Activated naive CD4-positive, alpha-beta T cell treated with anti-CD3 and anti-CD28 coated beads for 36 hours (primary cell): ENCODE measurements around the gene SIK3. TPM values are rescaled to one million over a fixed set of nuclear protein-coding genes. Genes with fewer than 3 reads are reported as not detected.
A peak's percentile ranks its signal among the peaks of the same experiment; 100 is the strongest.

ENCODE experiments used
- CTCF ChIA-PET: fragments of 350-600 bp; sonication (Branson Sonifier 250); formaldehyde crosslinking; loops from one replicate; lab custom pipeline; 2021; ENCODE audit warnings: antibody characterized with exemption; lab: Charles Lee
- DNase-seq: peaks from one replicate; pipeline ENCODE4 v3.0.0-alpha.2; 2020
- H3K27ac Mint-ChIP-seq: one replicate; pipeline ENCODE4 v1.8.0; 2021; ENCODE audit warnings: mild to moderate bottlenecking, mixed read lengths
- H3K27me3 Mint-ChIP-seq: one replicate; pipeline ENCODE4 v1.8.0; 2021; ENCODE audit warnings: low read depth, mixed read lengths
- H3K36me3 Mint-ChIP-seq: one replicate; pipeline ENCODE4 v1.8.0; 2021; ENCODE audit warnings: low read depth, mixed read lengths
- H3K4me1 Mint-ChIP-seq: one replicate; pipeline ENCODE4 v1.8.0; 2021; ENCODE audit warnings: low read depth, mixed read lengths
- H3K4me3 Mint-ChIP-seq: one replicate; pipeline ENCODE4 v1.8.0; 2021; ENCODE audit warnings: mild to moderate bottlenecking, moderate library complexity, mixed read lengths
- H3K9me3 Mint-ChIP-seq: one replicate; pipeline ENCODE4 v1.8.0; 2021; ENCODE audit warnings: mixed read lengths
- intact Hi-C: fragments of 100-400 bp; cut with micrococcal nuclease; formaldehyde crosslinking; loops from one replicate; pipeline ENCODE4 v1.15.1; 2023
- total RNA-seq, 2 experiments: library from RNA; stranded (reverse); gene quantifications; one replicate each; pipeline ENCODE4 v1.2.3, GENCODE V29; 2021

SIK3 gene
- total RNA-seq, 2 experiments from 2014 or later, result 13.8 to 15.7 TPM

DNA sequence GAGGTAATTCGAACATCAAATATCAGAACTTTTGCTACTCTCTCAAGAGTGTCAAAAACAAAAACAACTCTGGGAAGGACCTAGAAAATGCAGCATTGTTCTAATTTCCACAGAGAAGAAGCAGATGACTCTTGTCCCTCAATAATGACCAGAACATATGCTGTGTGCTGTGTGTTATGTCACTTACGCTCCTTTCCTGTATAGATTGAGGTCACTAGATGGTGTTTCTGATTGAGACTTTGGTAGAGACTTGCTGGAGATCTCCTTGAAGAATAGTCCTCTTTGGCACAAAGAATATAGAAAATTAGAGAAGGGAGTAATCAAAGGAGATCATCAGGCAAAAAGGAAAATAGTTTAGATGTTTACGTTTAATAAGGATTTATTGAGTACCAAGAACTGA, 2.3 kb upstream of the SIK3 start:
- CTCF ChIA-PET, result interaction anchor here (0.6 to 2.8 kb wide), 3 partner anchors 114 to 310 kb away, joined by 3 to 10 read pairs (median 3); partner anchors contain the start of gene APOA5
- H3K36me3 Mint-ChIP-seq, result no peaks in the 10 kb centered on the region
- H3K4me3 Mint-ChIP-seq, result no peak overlapping the region
- no peak overlapping the region for H3K27ac Mint-ChIP-seq
- no peaks in the 10 kb centered on the region for H3K27me3 Mint-ChIP-seq
- no peak for DNase-seq
- intact Hi-C loops, result no loop called here
- H3K9me3 Mint-ChIP-seq, result no peaks in the 10 kb centered on the region
- peaks cover 30% of the 10 kb centered on the region for H3K4me1 Mint-ChIP-seq

DNA sequence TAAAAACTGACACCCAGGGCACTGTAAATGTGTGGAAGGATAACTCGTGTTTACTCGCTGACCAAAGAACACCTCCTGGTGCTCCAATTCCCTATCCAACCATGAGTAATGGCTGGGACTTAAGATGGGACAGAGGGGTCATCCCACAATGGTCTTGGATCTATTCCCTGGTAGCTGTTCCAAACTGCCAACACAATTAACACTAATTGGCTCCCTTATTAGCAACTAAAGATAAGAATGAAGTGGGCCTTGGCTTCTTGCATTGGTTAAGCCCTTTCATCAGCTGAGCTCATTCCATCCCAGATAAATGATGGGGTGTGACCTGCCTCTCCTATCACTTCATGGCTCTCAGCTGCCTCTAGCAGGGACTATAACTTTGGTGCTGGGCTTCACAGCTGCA, 1.5 kb upstream of the SIK3 start:
- H3K4me3 Mint-ChIP-seq, result peak overlapping the region; percentile 97
- H3K9me3 Mint-ChIP-seq, result no peaks in the 10 kb centered on the region
- CTCF ChIA-PET, result interaction anchor here (1.0 to 2.8 kb wide), 10 partner anchors 15 to 313 kb away, joined by 3 to 11 read pairs (median 4); partner anchors contain the start of gene APOA5
- no peaks in the 10 kb centered on the region for H3K27me3 Mint-ChIP-seq
- H3K36me3 Mint-ChIP-seq, result no peaks in the 10 kb centered on the region
- DNase-seq, result no peak
- no peak overlapping the region for H3K27ac Mint-ChIP-seq
- intact Hi-C loops, result loop anchor here (2.0 to 10.0 kb wide), 4 partner anchors 219 to 1125 kb away; partner anchors contain the start of genes BUD13, JAML and ZPR1
- H3K4me1 Mint-ChIP-seq, result peaks cover 39% of the 10 kb centered on the region

GRCh38 chr11:117097389-117098268, 599 bp downstream of the SIK3 start:
- no peaks in the 10 kb centered on the region for H3K9me3 Mint-ChIP-seq
- H3K4me1 Mint-ChIP-seq, result peaks cover 55% of the 10 kb centered on the region
- H3K36me3 Mint-ChIP-seq, result no peaks in the 10 kb centered on the region
- peak; percentile 33 for DNase-seq
- CTCF ChIA-PET, result interaction anchor here (0.6 to 2.8 kb wide), 8 partner anchors 9 to 307 kb away, joined by 3 to 10 read pairs (median 3); partner anchors contain the start of gene APOA5
- intact Hi-C loops, result loop anchor here (1.0 to 10.0 kb wide), 5 partner anchors 217 to 1127 kb away; partner anchors contain the start of genes BUD13, JAML and ZPR1
- peak overlapping the region; percentile 89 for H3K27ac Mint-ChIP-seq
- no peaks in the 10 kb centered on the region for H3K27me3 Mint-ChIP-seq
- H3K4me3 Mint-ChIP-seq, result peak overlapping the region; percentile 97

GRCh38 chr11:117097014-117097388, 1.2 kb downstream of the SIK3 start:
- Mint-ChIP-seq H3K4me1 (peaks cover 61% of the 10 kb centered on the region), H3K27ac (peak overlapping the region; percentile 89), H3K9me3 (peaks cover 3% of the 10 kb centered on the region), H3K36me3 (peaks cover 6% of the 10 kb centered on the region), H3K4me3 (peak overlapping the region; percentile 97), H3K27me3 (no peaks in the 10 kb centered on the region)
- DNase-seq, result no peak
- CTCF ChIA-PET, result interaction anchor here (0.6 to 1.8 kb wide), 7 partner anchors 9 to 167 kb away, joined by 3 to 7 read pairs (median 3); no protein-coding TSS in a partner anchor
- intact Hi-C loops, result loop anchor here (5.0 to 10.0 kb wide), 2 partner anchors 310 to 1128 kb away; partner anchors contain the start of genes JAML and ZPR1

DNA sequence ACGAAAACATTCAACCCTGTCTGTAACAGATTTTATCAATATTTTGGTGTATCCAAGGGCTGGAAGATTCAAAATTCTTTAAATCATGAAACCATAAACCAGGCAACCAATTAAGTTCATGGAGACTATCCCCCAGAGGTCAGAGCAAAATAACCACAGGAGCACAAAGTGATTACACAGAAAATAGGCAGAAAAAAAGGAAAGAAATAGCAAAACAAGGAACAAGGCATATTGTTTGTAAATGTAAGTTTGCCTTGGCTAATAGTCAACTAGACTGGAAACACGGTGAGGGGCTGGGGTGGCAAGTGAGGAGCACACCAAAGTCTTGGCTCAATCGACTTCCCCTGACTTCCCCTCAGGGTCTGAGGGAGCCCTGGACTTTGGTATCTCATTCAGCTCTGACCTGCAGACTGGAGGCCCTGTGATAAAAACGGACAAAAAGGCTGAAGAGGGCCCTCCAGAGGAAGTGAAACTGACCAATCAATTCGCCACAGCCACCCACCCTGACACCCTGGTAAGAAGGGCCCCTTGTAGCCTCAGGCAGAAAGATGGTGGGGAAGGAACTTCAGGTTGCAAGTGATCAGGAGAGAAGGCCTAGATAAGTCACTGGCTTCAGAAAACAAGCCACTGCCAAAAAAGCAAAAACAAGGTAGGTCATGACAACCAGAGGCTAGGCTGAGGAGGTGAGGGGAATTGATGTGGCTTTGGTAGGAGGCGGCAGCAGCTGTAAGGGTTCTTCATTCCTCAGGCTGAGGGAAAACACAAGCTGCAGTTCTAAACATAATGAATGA, 1.8 kb downstream of the SIK3 start:
- Mint-ChIP-seq H3K27me3 (no peaks in the 10 kb centered on the region), H3K4me1 (peaks cover 67% of the 10 kb centered on the region), H3K9me3 (peaks cover 5% of the 10 kb centered on the region), H3K36me3 (peaks cover 9% of the 10 kb centered on the region), H3K27ac (peak overlapping the region; percentile 89), H3K4me3 (peak overlapping the region; percentile 97)
- DNase-seq, result peak; percentile 60
- CTCF ChIA-PET, result interaction anchor here (0.6 to 1.8 kb wide), 8 partner anchors 10 to 170 kb away, joined by 3 to 7 read pairs (median 3); no protein-coding TSS in a partner anchor
- intact Hi-C loops, result loop anchor here (1.0 to 10.0 kb wide), 3 partner anchors 169 to 1128 kb away; partner anchors contain the start of genes JAML and ZPR1

- CTCF ChIA-PET, result interaction anchor here (1.1 to 1.4 kb wide), 3 partner anchors 9 to 170 kb away, joined by 3 to 5 read pairs (median 4); no protein-coding TSS in a partner anchor
- no peaks in the 10 kb centered on the region for H3K27me3 Mint-ChIP-seq
- DNase-seq, result no peak
- H3K36me3 Mint-ChIP-seq, result peaks cover 9% of the 10 kb centered on the region
- H3K9me3 Mint-ChIP-seq, result peaks cover 5% of the 10 kb centered on the region
- intact Hi-C loops, result loop anchor here (1.0 to 10.0 kb wide), 3 partner anchors 168 to 1129 kb away; partner anchors contain the start of genes JAML and ZPR1
- H3K4me3 Mint-ChIP-seq, result peak overlapping the region; percentile 97
- peaks cover 72% of the 10 kb centered on the region for H3K4me1 Mint-ChIP-seq
- no peak overlapping the region for H3K27ac Mint-ChIP-seq
Measured at GRCh38 chr11:117095284-117096161, 2.7 kb downstream of the SIK3 start.

DNA sequence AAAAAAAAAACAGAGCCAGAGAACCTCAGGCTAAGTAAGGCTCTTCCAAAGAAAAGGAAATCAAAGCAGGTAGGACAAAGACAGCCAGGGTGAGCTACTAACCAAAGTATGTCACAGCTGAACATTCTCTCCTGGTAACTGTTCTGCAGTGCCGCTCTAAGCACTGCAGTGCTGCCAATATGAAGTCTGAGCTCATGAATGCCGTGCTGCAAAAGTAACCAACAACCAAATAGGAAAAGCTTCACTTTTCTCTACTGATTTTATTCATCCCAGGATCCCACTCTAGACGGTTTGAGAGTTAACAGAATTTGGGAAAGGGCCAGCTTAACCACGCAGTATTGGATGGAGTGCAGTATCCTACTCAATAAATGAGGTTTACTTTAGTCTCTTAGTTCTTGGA, 3.5 kb downstream of the SIK3 start:
- Mint-ChIP-seq H3K36me3 (peaks cover 9% of the 10 kb centered on the region), H3K27me3 (no peaks in the 10 kb centered on the region), H3K4me3 (no peak overlapping the region), H3K27ac (no peak overlapping the region), H3K4me1 (peaks cover 79% of the 10 kb centered on the region), H3K9me3 (peaks cover 5% of the 10 kb centered on the region)
- CTCF ChIA-PET, result interaction anchor here (1.1 to 1.3 kb wide), 2 partner anchors 10 to 12 kb away, joined by 4 to 5 read pairs; no protein-coding TSS in a partner anchor
- intact Hi-C loops, result loop anchor here (5.0 to 10.0 kb wide), 2 partner anchors 307 to 1130 kb away; partner anchors contain the start of genes JAML and ZPR1
- no peak for DNase-seq

GRCh38 chr11:117092951-117093590, 5.2 kb downstream of the SIK3 start:
- no peaks in the 10 kb centered on the region for H3K27me3 Mint-ChIP-seq
- DNase-seq, result no peak
- peaks cover 10% of the 10 kb centered on the region for H3K36me3 Mint-ChIP-seq
- CTCF ChIA-PET, result interaction anchor here (0.6 to 1.1 kb wide), 4 partner anchors 13 to 28 kb away, joined by 3 to 6 read pairs (median 3); no protein-coding TSS in a partner anchor
- H3K4me3 Mint-ChIP-seq, result no peak overlapping the region
- peak overlapping the region; percentile 60 for H3K27ac Mint-ChIP-seq
- H3K9me3 Mint-ChIP-seq, result peaks cover 5% of the 10 kb centered on the region
- intact Hi-C loops, result loop anchor here (1.0 to 10.0 kb wide), 7 partner anchors 15 to 1132 kb away; partner anchors contain the start of gene JAML
- H3K4me1 Mint-ChIP-seq, result peaks cover 76% of the 10 kb centered on the region

- Mint-ChIP-seq H3K27me3 (no peaks in the 10 kb centered on the region), H3K36me3 (peaks cover 10% of the 10 kb centered on the region), H3K4me1 (peaks cover 82% of the 10 kb centered on the region), H3K4me3 (no peak overlapping the region), H3K27ac (no peak overlapping the region), H3K9me3 (peaks cover 5% of the 10 kb centered on the region)
- CTCF ChIA-PET, result interaction anchor here (0.6 to 1.1 kb wide), 2 partner anchors 15 to 20 kb away, joined by 3 read pairs; no protein-coding TSS in a partner anchor
- intact Hi-C loops, result loop anchor here (10.0 kb wide), 1 partner anchor 1133 kb away; the partner anchor contains the start of gene JAML
- DNase-seq, result no peak
Measured at GRCh38 chr11:117091753-117092477, 6.3 kb downstream of the SIK3 start.
